BLaER1 treated with 17β-estradiol and CSF1 and Interleukin-3, amounts not matched to agents 10 nM and 100 nM (cell line): ENCODE data around the gene PCCB.
A peak's percentile ranks its signal among the peaks of the same experiment; 100 is the strongest.
"Not testable (repeated sequence)": the region's sequence is repeated elsewhere in the genome, so short reads cannot be mapped to it uniquely, and the experiment has no call there.

Experiments
- H3K27ac ChIP-seq, 11 experiments: shearing (Covaris generic); formaldehyde crosslinking; 2 replicates each; pipeline ENCODE4 v1.8.1; 2022
- H3K27me3 ChIP-seq, 11 experiments: shearing (Covaris generic); formaldehyde crosslinking; 2 replicates each; pipeline ENCODE4 v1.8.1; 2022
- H3K36me3 ChIP-seq, 11 experiments: shearing (Covaris generic); formaldehyde crosslinking; 2 replicates each; pipeline ENCODE4 v1.8.1; 2022
- H3K4me1 ChIP-seq, 10 experiments: shearing (Covaris generic); formaldehyde crosslinking; 2 replicates each; pipeline ENCODE4 v1.8.1; 2022
- H3K4me2 ChIP-seq, 11 experiments: shearing (Covaris generic); formaldehyde crosslinking; 2 replicates each; pipeline ENCODE4 v1.8.1; 2022
- H3K4me3 ChIP-seq, 10 experiments: shearing (Covaris generic); formaldehyde crosslinking; 2 replicates each; pipeline ENCODE4 v1.8.1; 2022
- H3K9ac ChIP-seq, 11 experiments: shearing (Covaris generic); formaldehyde crosslinking; 2 replicates each; pipeline ENCODE4 v1.8.1; 2022
- H3K9me3 ChIP-seq, 11 experiments: shearing (Covaris generic); formaldehyde crosslinking; replicated peaks in 1 of 11; 2 replicates each; pipeline ENCODE4 v1.8.1; 2022
- H4K20me1 ChIP-seq, 11 experiments: shearing (Covaris generic); formaldehyde crosslinking; 2 replicates each; pipeline ENCODE4 v1.8.1; 2022
- Cebpa-rat ChIP-seq, 11 experiments: shearing (Covaris generic); IDR thresholded peaks; 2 replicates each; pipeline ENCODE4 v1.8.1; 2022

PCCB gene

DNA sequence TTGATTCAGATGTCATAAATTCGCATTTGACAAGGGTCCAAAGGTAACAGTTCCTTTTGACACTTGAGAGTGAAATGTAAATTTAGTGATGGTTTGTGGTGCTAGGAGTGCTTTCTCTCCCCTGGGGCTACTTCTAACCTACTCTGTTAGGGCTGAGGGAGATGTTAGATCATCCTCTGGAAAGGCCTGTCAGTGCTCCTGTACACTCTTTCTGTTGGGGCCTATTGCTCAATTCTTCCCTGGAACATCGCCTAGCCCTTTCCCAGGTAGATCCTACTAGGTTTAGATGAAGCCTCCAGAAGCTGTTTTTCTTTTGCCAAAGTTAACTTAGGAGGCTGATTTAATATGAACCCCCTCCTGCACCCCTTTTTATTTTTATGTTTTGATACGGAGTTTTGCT lies 1.4 kb downstream of the PCCB start:
- H3K9me3 ChIP-seq: no peaks in the 10 kb centered on the region
- peaks cover 0 to 33% (median 0%) of the 10 kb centered on the region in 11 experiments; a peak in 6 of 22 replicates for H4K20me1 ChIP-seq
- H3K36me3 ChIP-seq: peaks cover 13 to 20% (median 17%) of the 10 kb centered on the region in 11 experiments
- peak overlapping the region in 7 of 11 experiments; percentile 82 to 90 (median 88); a peak in 11 of 22 replicates for H3K9ac ChIP-seq
- peak overlapping the region; percentile 63 to 93 (median 87) for H3K4me2 ChIP-seq
- H3K4me1 ChIP-seq: peaks cover 19 to 27% (median 26%) of the 10 kb centered on the region in 10 experiments
- H3K4me3 ChIP-seq: peak overlapping the region in 9 of 10 experiments; percentile 58 to 78 (median 70); a peak in 15 of 20 replicates
- H3K27me3 ChIP-seq: no peaks in the 10 kb centered on the region
- H3K27ac ChIP-seq: peak overlapping the region in 7 of 11 experiments; percentile 76 to 94 (median 90); a peak in 8 of 22 replicates
- no peak for TF ChIP-seq Cebpa-rat (IDR thresholded peaks at IDR 0.05)

DNA sequence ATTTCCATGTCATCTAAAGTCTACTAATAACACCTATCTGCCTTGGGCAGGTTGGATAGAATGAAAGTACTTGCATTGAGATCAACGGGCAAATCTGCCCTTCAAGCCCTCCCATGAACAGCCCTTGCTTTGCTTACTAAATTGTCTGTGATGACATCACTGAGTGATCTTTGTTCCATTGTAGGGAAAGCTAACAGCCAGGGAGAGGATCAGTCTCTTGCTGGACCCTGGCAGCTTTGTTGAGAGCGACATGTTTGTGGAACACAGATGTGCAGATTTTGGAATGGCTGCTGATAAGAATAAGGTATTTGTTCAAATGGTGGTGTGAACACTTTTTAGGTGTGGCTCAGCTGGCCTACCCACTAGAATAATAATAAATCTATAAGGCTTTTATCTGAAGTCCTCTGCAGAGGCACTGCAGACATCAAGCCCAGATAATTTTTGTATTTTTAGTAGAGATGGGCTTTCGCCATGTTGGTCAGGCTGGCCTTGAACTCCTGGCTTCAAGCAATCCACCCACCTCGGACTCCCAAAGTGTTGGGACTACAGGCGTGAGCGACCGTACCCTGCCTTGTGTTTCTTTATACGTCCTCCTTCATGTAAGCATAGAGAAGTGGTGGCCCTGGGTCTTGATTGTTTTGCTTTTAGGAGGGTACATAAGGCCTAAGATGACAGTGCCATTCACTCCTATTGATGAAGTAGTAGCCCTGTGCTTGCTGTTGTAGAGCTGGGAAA lies 5.7 kb downstream of the PCCB start:
- no peaks in the 10 kb centered on the region for H3K27me3 ChIP-seq
- H4K20me1 ChIP-seq: peaks cover 0 to 33% (median 0%) of the 10 kb centered on the region in 11 experiments; a peak in 6 of 22 replicates
- H3K9ac ChIP-seq: no peak overlapping the region
- peaks cover 55 to 63% (median 60%) of the 10 kb centered on the region in 11 experiments for H3K36me3 ChIP-seq
- no peak for TF ChIP-seq Cebpa-rat (IDR thresholded peaks at IDR 0.05)
- H3K27ac ChIP-seq: no peak overlapping the region
- H3K9me3 ChIP-seq: no peaks in the 10 kb centered on the region
- no peak overlapping the region for H3K4me3 ChIP-seq
- H3K4me2 ChIP-seq: no peak overlapping the region
- H3K4me1 ChIP-seq: peaks cover 12 to 16% (median 14%) of the 10 kb centered on the region in 10 experiments

GRCh38 chr3:136258199-136258598 lies 8.1 kb downstream of the PCCB start:
- no peak overlapping the region for H3K27ac ChIP-seq
- no peak overlapping the region for H3K4me3 ChIP-seq
- H3K9ac ChIP-seq: no peak overlapping the region
- H3K27me3 ChIP-seq: no peaks in the 10 kb centered on the region
- peaks cover 78 to 87% (median 82%) of the 10 kb centered on the region in 11 experiments for H3K36me3 ChIP-seq
- no peak for TF ChIP-seq Cebpa-rat (IDR thresholded peaks at IDR 0.05)
- H3K4me1 ChIP-seq: no peaks in the 10 kb centered on the region
- H3K4me2 ChIP-seq: no peak overlapping the region
- peaks cover 0 to 24% (median 0%) of the 10 kb centered on the region in 11 experiments; a peak in 6 of 22 replicates for H4K20me1 ChIP-seq
- no peaks in the 10 kb centered on the region for H3K9me3 ChIP-seq

- Histone ChIP-seq H3K4me3 (no peak overlapping the region), H3K4me2 (no peak overlapping the region), H3K27ac (no peak overlapping the region), H3K27me3 (no peaks in the 10 kb centered on the region), H3K4me1 (no peaks in the 10 kb centered on the region), H4K20me1 (no peaks in the 10 kb centered on the region; a peak in 1 of 22 replicates), H3K9ac (peak overlapping the region in 1 of 11 experiments; percentile 43; a peak in 1 of 22 replicates), H3K36me3 (peaks cover 89 to 100% (median 96%) of the 10 kb centered on the region in 11 experiments), H3K9me3 (no peaks in the 10 kb centered on the region)
- no peak for TF ChIP-seq Cebpa-rat (IDR thresholded peaks at IDR 0.05)
These were observed 11.7 kb downstream of the PCCB start for GRCh38 chr3:136261826-136262225.

DNA sequence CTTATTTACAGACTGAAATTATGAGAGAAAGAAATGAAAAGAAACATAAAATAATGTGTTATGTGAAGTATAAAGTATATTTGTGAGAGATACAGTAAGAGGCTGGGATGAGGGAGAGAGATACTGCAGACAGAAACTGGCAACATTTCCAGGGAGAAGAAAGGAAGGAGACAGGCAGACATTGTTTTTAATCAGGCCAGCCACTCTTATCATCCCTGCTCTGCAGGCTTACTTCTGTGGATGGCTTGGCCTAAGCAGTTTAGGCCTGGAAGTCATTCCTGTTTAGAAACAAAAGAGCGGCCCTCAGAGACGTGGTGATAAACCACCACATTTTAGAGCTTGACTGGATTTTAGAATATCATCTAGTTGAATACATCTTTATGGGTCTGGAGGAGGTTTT lies 12.4 kb downstream of the PCCB start:
- no peaks in the 10 kb centered on the region for H3K9me3 ChIP-seq
- no peaks in the 10 kb centered on the region for H3K4me1 ChIP-seq
- H3K27me3 ChIP-seq: no peaks in the 10 kb centered on the region
- no peak overlapping the region for H3K4me2 ChIP-seq
- H4K20me1 ChIP-seq: no peaks in the 10 kb centered on the region; a peak in 1 of 22 replicates
- H3K36me3 ChIP-seq: peaks cover 89 to 100% (median 96%) of the 10 kb centered on the region in 11 experiments
- no peak for TF ChIP-seq Cebpa-rat (IDR thresholded peaks at IDR 0.05)
- H3K9ac ChIP-seq: no peak overlapping the region
- H3K27ac ChIP-seq: no peak overlapping the region
- H3K4me3 ChIP-seq: no peak overlapping the region

GRCh38 chr3:136263251-136263650 lies 13.1 kb downstream of the PCCB start:
- TF ChIP-seq Cebpa-rat (IDR thresholded peaks at IDR 0.05): no peak
- no peak overlapping the region for H3K4me2 ChIP-seq
- no peaks in the 10 kb centered on the region; a peak in 1 of 22 replicates for H4K20me1 ChIP-seq
- H3K27me3 ChIP-seq: no peaks in the 10 kb centered on the region
- H3K27ac ChIP-seq: no peak overlapping the region
- H3K9ac ChIP-seq: no peak overlapping the region
- no peak overlapping the region for H3K4me3 ChIP-seq
- H3K36me3 ChIP-seq: peaks cover 85 to 98% (median 92%) of the 10 kb centered on the region in 11 experiments
- H3K4me1 ChIP-seq: no peaks in the 10 kb centered on the region
- H3K9me3 ChIP-seq: no peaks in the 10 kb centered on the region

GRCh38 chr3:136266468-136267125 lies 16.5 kb downstream of the PCCB start:
- not testable (repeated sequence) for H3K27ac ChIP-seq, H3K4me2 ChIP-seq, H3K4me1 ChIP-seq, H4K20me1 ChIP-seq, H3K9me3 ChIP-seq, H3K27me3 ChIP-seq, H3K4me3 ChIP-seq, H3K9ac ChIP-seq
- H3K36me3 ChIP-seq: peaks cover 76 to 95% (median 86%) of the 10 kb centered on the region in 11 experiments

GRCh38 chr3:136267235-136267634 lies 17.1 kb downstream of the PCCB start:
- no peak overlapping the region for H3K27ac ChIP-seq
- H3K4me1 ChIP-seq: no peaks in the 10 kb centered on the region
- H3K4me3 ChIP-seq: no peak overlapping the region
- H3K9ac ChIP-seq: no peak overlapping the region
- H3K9me3 ChIP-seq: 0 out of 22 replicates have a peak, but pooled peaks cover 0 to 7% (median 0%) of the 10 kb centered on the region in 11 experiments
- H4K20me1 ChIP-seq: no peaks in the 10 kb centered on the region; a peak in 1 of 22 replicates
- TF ChIP-seq Cebpa-rat (IDR thresholded peaks at IDR 0.05): no peak
- H3K27me3 ChIP-seq: no peaks in the 10 kb centered on the region
- peaks cover 70 to 89% (median 79%) of the 10 kb centered on the region in 11 experiments for H3K36me3 ChIP-seq
- H3K4me2 ChIP-seq: no peak overlapping the region

GRCh38 chr3:136270179-136270578 lies 20.0 kb downstream of the PCCB start:
- Histone ChIP-seq H4K20me1 (no peaks in the 10 kb centered on the region; a peak in 1 of 22 replicates), H3K4me2 (no peak overlapping the region), H3K27me3 (no peaks in the 10 kb centered on the region), H3K9ac (no peak overlapping the region), H3K36me3 (peaks cover 56 to 82% (median 68%) of the 10 kb centered on the region in 11 experiments), H3K9me3 (peaks cover 9 to 31% (median 21%) of the 10 kb centered on the region in 11 experiments; a peak in 21 of 22 replicates), H3K4me1 (no peaks in the 10 kb centered on the region), H3K27ac (no peak overlapping the region), H3K4me3 (no peak overlapping the region)
- no peak for TF ChIP-seq Cebpa-rat (IDR thresholded peaks at IDR 0.05)

- not testable (repeated sequence) for H3K27ac ChIP-seq, H3K4me1 ChIP-seq, H3K27me3 ChIP-seq, H3K4me3 ChIP-seq, H3K4me2 ChIP-seq, H4K20me1 ChIP-seq, H3K9ac ChIP-seq
- Histone ChIP-seq H3K9me3 (peaks cover 9 to 40% (median 25%) of the 10 kb centered on the region in 11 experiments), H3K36me3 (peaks cover 52 to 84% (median 72%) of the 10 kb centered on the region in 11 experiments)
These were observed 21.5 kb downstream of the PCCB start for GRCh38 chr3:136271626-136272025.
